GM12892 (cell line): Measurements from ENCODE around the gene FSTL3.

Source experiments
- POLR2A ChIP-seq: IDR thresholded peaks from 2 replicates; pipeline ENCODE4 v1.6.1; 2011; ENCODE audit warnings: low read depth, low read length, control low read depth
- POLR2AphosphoS5 ChIP-seq: IDR thresholded peaks from 2 replicates; pipeline ENCODE4 v1.6.1; 2011; ENCODE audit warnings: low read depth, low read length, control low read depth

GRCh38 chr19:639253-640160 lies 36.7 kb upstream of the FSTL3 start, which contains the start of gene FGF22:
- TF ChIP-seq POLR2A (no peak), POLR2AphosphoS5 (no peak)
